PC-3 (cell line): Measurements from ENCODE around the gene MDC1. TPM values are rescaled to one million over a fixed set of nuclear protein-coding genes. Genes with fewer than 3 reads are reported as not detected.

Experiments
- ATAC-seq: fragments of 200-7000 bp; cut with Tn5 transposase; 2 replicates; pipeline ENCODE4 v1.9.1; 2020; ENCODE audit warnings: mild to moderate bottlenecking, moderate library complexity
- BruUV-seq: library from RNA; stranded (reverse); fragments of 400-500 nt; replicated peaks from 2 replicates; lab custom pipeline; 2021; lab: Mats Ljungman, UMichigan
- CTCF ChIA-PET: fragments of 300-600 bp; sonication (Branson Sonifier 250); formaldehyde crosslinking; loops from one replicate; lab custom pipeline; 2022; ENCODE audit warnings: antibody characterized with exemption; lab: Charles Lee
- POLR2A ChIA-PET: fragments of 300-600 bp; sonication (Branson Sonifier 250); formaldehyde crosslinking; loops from one replicate; lab custom pipeline; 2022; ENCODE audit warnings: antibody characterized with exemption; ENCODE audit not compliant: unreplicated experiment; lab: Charles Lee
- DNase-seq: peaks from one replicate; pipeline ENCODE4 v3.0.0-alpha.2; 2015
- H2AFZ ChIP-seq: fragments of 300-600 bp; sonication (generic); 2 replicates; pipeline ENCODE4 v1.6.0; 2016; ENCODE audit warnings: antibody characterized with exemption, low read length
- H3F3A ChIP-seq: fragments of 300-600 bp; sonication (generic); one replicate; pipeline ENCODE4 v1.6.0; 2017; ENCODE audit warnings: antibody characterized with exemption, low read length, control low read depth, mild to moderate bottlenecking; ENCODE audit not compliant: unreplicated experiment
- H3K27ac ChIP-seq: fragments of 300-600 bp; sonication (generic); 2 replicates; pipeline ENCODE4 v1.5.1; 2016; ENCODE audit warnings: mild to moderate bottlenecking, low read length
- H3K27me3 ChIP-seq: fragments of 300-600 bp; sonication (generic); 2 replicates; pipeline ENCODE4 v1.6.1; 2016; ENCODE audit warnings: low read length, mixed read lengths
- H3K36me3 ChIP-seq: fragments of 300-600 bp; sonication (generic); 2 replicates; pipeline ENCODE4 v1.6.1; 2016; ENCODE audit warnings: low read depth, mixed run types, low read length, mixed read lengths
- H3K4me1 ChIP-seq: fragments of 300-600 bp; sonication (generic); 2 replicates; pipeline ENCODE4 v1.5.1; 2016; ENCODE audit warnings: low read length; ENCODE audit not compliant: insufficient read depth
- H3K4me2 ChIP-seq: fragments of 300-600 bp; sonication (generic); 2 replicates; pipeline ENCODE4 v1.6.0; 2016; ENCODE audit warnings: low read length
- H3K4me3 ChIP-seq: fragments of 300-600 bp; sonication (generic); 2 replicates; pipeline ENCODE4 v1.5.1; 2016; ENCODE audit warnings: mild to moderate bottlenecking, low read length, mixed read lengths
- H3K79me2 ChIP-seq: fragments of 300-600 bp; sonication (generic); 2 replicates; pipeline ENCODE4 v1.6.1; 2017; ENCODE audit warnings: low read length, mixed read lengths
- H3K9ac ChIP-seq: fragments of 300-600 bp; sonication (generic); 2 replicates; pipeline ENCODE4 v1.6.0; 2016; ENCODE audit warnings: mild to moderate bottlenecking, low read length
- H3K9me2 ChIP-seq: fragments of 300-600 bp; sonication (generic); replicated peaks from 2 replicates; pipeline ENCODE4 v1.6.1; 2016; ENCODE audit warnings: mixed run types, low read length, mixed read lengths
- H3K9me3 ChIP-seq: fragments of 300-600 bp; sonication (generic); 2 replicates; pipeline ENCODE4 v1.6.1; 2016; ENCODE audit warnings: low read length, mixed read lengths
- H4K20me1 ChIP-seq: fragments of 300-600 bp; sonication (generic); 2 replicates; pipeline ENCODE4 v1.6.1; 2016; ENCODE audit warnings: low read length, mixed read lengths
- EZH2 ChIP-seq: fragments of 300-600 bp; sonication (generic); IDR thresholded peaks from one replicate; pipeline ENCODE4 v1.6.1; 2017; ENCODE audit warnings: antibody characterized with exemption, mild to moderate bottlenecking, low read length; ENCODE audit not compliant: unreplicated experiment
- EZH2phosphoT487 ChIP-seq: fragments of 300-600 bp; sonication (generic); IDR thresholded peaks from 2 replicates; pipeline ENCODE4 v1.6.1; 2018; ENCODE audit warnings: mild to moderate bottlenecking, antibody characterized with exemption, low read length, borderline replicate concordance
- intact Hi-C: fragments of 100-400 bp; cut with micrococcal nuclease; formaldehyde crosslinking; loops from 2 replicates; pipeline ENCODE4 v1.9.0; 2023
- total RNA-seq: library from RNA; depleted of rRNA; stranded (reverse); fragments of >200 nt; gene quantifications from 2 replicates; pipeline ENCODE4 v1.2.3, GENCODE V29; 2014
- TF ChIP-seq, protein P1 (sequence below): fragments of 300-600 bp; sonication (generic); conservative IDR thresholded peaks from 2 replicates; pipeline ENCODE4 v1.5.1; 2017; ENCODE audit warnings: antibody characterized with exemption, low read depth, mild to moderate bottlenecking, low read length

MDC1 gene
- total RNA-seq, 1 experiment from 2014 or later, result 19.6 TPM

DNA sequence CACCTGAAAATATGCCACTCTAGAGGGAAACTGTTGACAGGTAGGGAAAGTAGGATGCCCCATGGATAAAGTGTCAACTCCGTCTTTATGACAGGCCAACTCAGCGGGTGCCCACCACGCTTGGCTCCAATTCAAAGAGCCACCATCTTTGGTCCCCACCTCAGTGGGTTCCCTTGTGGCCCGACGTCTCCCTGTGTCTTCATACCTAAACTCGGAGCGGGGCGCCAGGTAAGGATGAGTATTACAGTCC is 277 bp downstream of the MDC1 start:
- Histone ChIP-seq H3F3A (peaks cover 5% of the 10 kb centered on the region), H3K27ac (peak overlapping the region; percentile 89), H3K27me3 (no peaks in the 10 kb centered on the region), H3K9me2 (no peaks in the 10 kb centered on the region), H3K9ac (peak overlapping the region; percentile 92), H3K4me2 (peak overlapping the region; percentile 82), H3K9me3 (no peaks in the 10 kb centered on the region), H2AFZ (peak overlapping the region; percentile 90), H3K79me2 (peaks cover 58% of the 10 kb centered on the region), H3K36me3 (peaks cover 21% of the 10 kb centered on the region), H3K4me3 (peak overlapping the region; percentile 71), H3K4me1 (peaks cover 30% of the 10 kb centered on the region), H4K20me1 (peaks cover 4% of the 10 kb centered on the region)
- CTCF ChIA-PET, result interaction anchor here (0.7 to 1.1 kb wide), 2 partner anchors 26 to 29 kb away, joined by 3 to 4 read pairs; partner anchors contain the start of gene NRM
- no peak for TF ChIP-seq EZH2phosphoT487
- no peak for TF ChIP-seq EZH2
- TF ChIP-seq, protein P1, sequence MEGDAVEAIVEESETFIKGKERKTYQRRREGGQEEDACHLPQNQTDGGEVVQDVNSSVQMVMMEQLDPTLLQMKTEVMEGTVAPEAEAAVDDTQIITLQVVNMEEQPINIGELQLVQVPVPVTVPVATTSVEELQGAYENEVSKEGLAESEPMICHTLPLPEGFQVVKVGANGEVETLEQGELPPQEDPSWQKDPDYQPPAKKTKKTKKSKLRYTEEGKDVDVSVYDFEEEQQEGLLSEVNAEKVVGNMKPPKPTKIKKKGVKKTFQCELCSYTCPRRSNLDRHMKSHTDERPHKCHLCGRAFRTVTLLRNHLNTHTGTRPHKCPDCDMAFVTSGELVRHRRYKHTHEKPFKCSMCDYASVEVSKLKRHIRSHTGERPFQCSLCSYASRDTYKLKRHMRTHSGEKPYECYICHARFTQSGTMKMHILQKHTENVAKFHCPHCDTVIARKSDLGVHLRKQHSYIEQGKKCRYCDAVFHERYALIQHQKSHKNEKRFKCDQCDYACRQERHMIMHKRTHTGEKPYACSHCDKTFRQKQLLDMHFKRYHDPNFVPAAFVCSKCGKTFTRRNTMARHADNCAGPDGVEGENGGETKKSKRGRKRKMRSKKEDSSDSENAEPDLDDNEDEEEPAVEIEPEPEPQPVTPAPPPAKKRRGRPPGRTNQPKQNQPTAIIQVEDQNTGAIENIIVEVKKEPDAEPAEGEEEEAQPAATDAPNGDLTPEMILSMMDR, result no peak
- no peak for ATAC-seq
- intact Hi-C loops, result loop anchor here (1.0 kb wide), 1 partner anchor 30 kb away; no protein-coding TSS in a partner anchor
- BruUV-seq, result TSS peak; percentile 63
- DNase-seq, result no peak
- POLR2A ChIA-PET, result interaction anchor here (0.5 to 1.0 kb wide), 5 partner anchors 12 to 99 kb away, joined by 3 to 7 read pairs (median 5); partner anchors contain the start of genes MRPS18B and NRM

DNA sequence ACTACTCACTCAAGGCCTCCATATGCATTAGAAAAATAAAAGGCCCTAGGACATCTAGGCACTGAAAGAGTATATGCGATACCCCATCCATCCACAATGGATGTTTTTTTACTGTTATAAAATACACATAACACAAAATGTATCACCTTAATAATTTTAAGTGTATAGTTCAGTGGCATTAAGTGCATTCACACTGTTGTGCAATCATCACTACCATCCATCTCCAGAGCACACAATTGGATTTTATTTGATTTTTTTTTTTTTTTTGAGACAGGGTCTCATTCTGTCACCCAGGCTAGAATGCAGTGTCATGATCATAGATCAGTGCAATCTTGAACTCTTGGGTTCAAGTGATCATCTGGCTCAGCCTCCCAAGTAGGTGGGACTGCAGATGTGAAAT is 2.8 kb downstream of the MDC1 start:
- POLR2A ChIA-PET, result no interaction called here

DNA sequence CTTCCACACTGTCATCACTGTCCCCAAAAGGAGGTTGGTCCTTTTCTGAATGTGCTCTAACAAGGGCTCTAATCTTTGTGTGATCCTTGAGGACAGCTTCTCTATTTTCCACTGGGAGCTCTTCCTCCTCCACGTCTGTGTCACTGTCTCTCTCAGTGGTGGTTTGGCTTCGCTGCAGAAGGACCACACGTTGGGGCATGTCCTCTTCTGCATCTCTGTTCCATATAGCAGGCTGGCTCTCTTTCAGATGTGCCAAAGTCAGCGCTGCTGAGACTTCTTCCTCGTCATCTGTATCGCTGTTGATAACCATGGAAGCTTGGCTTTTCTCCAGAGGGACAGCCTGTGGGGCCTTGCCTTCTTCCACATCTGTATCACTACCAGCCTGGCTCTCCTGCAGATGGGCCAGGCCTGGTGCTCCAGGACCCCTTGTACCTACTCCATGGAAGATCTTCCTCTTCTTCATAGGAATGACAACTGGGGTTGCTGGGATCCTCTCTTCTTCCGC is 4.6 kb downstream of the MDC1 start:
- H3K9me3 ChIP-seq, result no peaks in the 10 kb centered on the region
- ChIA-PET POLR2A (interaction anchor here (0.6 kb wide), 1 partner anchor 95 kb away, joined by 3 read pairs; the partner anchor contains the start of genes MRPS18B and PPP1R10), CTCF (no interaction called here)
- H3K9me2 ChIP-seq, result no peaks in the 10 kb centered on the region
- TF ChIP-seq EZH2phosphoT487 (no peak), EZH2 (no peak)
- TF ChIP-seq, protein P1, result no peak
- no peaks in the 10 kb centered on the region for H3F3A ChIP-seq
- H2AFZ ChIP-seq, result no peak overlapping the region
- peaks cover 12% of the 10 kb centered on the region for H3K4me1 ChIP-seq
- H4K20me1 ChIP-seq, result no peaks in the 10 kb centered on the region
- intact Hi-C loops, result no loop called here
- peaks cover 21% of the 10 kb centered on the region for H3K79me2 ChIP-seq
- no peak overlapping the region for H3K4me3 ChIP-seq
- no peaks in the 10 kb centered on the region for H3K27me3 ChIP-seq
- H3K9ac ChIP-seq, result no peak overlapping the region
- BruUV-seq, result no TSS peak
- H3K36me3 ChIP-seq, result peaks cover 22% of the 10 kb centered on the region
- DNase-seq (no peak), ATAC-seq (no peak)
- H3K4me2 ChIP-seq, result no peak overlapping the region
- no peak overlapping the region for H3K27ac ChIP-seq

More for the DNA sequence above, 2.8 kb downstream of the MDC1 start:
- CTCF ChIA-PET, result no interaction called here
- no peaks in the 10 kb centered on the region for H3K27me3 ChIP-seq
- H3K27ac ChIP-seq, result no peak overlapping the region
- H3K79me2 ChIP-seq, result peaks cover 35% of the 10 kb centered on the region
- H3K9me2 ChIP-seq, result no peaks in the 10 kb centered on the region
- TF ChIP-seq EZH2 (no peak), EZH2phosphoT487 (no peak)
- TF ChIP-seq, protein P1, result no peak
- BruUV-seq, result no TSS peak
- intact Hi-C loops, result no loop called here
- H3K36me3 ChIP-seq, result peaks cover 19% of the 10 kb centered on the region
- H3K4me3 ChIP-seq, result no peak overlapping the region
- H3K9me3 ChIP-seq, result no peaks in the 10 kb centered on the region
- no peaks in the 10 kb centered on the region for H3F3A ChIP-seq
- H4K20me1 ChIP-seq, result no peaks in the 10 kb centered on the region
- H2AFZ ChIP-seq, result no peak overlapping the region
- peaks cover 26% of the 10 kb centered on the region for H3K4me1 ChIP-seq
- H3K4me2 ChIP-seq, result no peak overlapping the region
- H3K9ac ChIP-seq, result no peak overlapping the region
- ATAC-seq (no peak), DNase-seq (no peak)
